Posterior vena cava (tissue), 2 donors: ENCODE measurements around the gene ADRA2C. TPM values are rescaled to one million over a fixed set of nuclear protein-coding genes. Genes with fewer than 3 reads are reported as not detected.

Experiments
- DNase-seq: peaks from one replicate; pipeline ENCODE4 v3.0.0-alpha.2; 2020; ENCODE audit warnings: low spot score
- intact Hi-C, 2 donors: fragments of 100-400 bp; cut with DNase I; formaldehyde crosslinking; loops; one replicate each; pipeline versions ENCODE4 v1.14.1 to v1.14.2; 2022 to 2023
- total RNA-seq, 2 donors: library from RNA; stranded (reverse); fragmentation: NEBNext Ultra II Directional; extraction: Animal tissue kit (Norgen Biotek cat#: 25700); gene quantifications; one replicate each; pipeline ENCODE4 v1.2.1, GENCODE V29; 2021
- donor health status: DM: yes; HTN: yes; CAD: no.
- donor health status: DM: yes; HTN: yes; CAD: no.

The ADRA2C gene
- total RNA-seq, 2 donors from 2014 or later: 56.4 to 61.5 TPM

DNA sequence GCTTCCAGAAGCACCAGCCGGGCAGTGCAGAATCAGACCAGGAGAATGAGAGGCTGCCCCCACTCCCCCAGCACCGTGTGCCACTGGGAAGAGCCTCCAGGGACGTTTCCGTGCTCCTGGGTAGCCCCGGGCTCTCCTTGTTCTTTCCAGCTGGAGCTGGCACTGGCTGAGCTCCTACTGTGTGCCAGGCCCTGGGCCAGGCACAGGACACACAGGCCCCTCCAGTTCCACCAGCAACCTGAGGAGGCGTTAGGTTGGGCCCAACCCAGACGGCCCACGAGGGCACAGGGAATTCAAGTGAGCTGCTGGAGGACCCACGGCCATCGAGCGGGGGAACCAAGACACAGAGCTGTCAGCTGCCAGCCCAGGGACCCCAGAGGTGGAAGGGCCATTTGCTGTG, 15.9 kb upstream of the ADRA2C start:
- intact Hi-C loops: no loop called here
- no peak for DNase-seq

GRCh38 chr4:3752022-3752421, 14.2 kb upstream of the ADRA2C start:
- DNase-seq: no peak

DNA sequence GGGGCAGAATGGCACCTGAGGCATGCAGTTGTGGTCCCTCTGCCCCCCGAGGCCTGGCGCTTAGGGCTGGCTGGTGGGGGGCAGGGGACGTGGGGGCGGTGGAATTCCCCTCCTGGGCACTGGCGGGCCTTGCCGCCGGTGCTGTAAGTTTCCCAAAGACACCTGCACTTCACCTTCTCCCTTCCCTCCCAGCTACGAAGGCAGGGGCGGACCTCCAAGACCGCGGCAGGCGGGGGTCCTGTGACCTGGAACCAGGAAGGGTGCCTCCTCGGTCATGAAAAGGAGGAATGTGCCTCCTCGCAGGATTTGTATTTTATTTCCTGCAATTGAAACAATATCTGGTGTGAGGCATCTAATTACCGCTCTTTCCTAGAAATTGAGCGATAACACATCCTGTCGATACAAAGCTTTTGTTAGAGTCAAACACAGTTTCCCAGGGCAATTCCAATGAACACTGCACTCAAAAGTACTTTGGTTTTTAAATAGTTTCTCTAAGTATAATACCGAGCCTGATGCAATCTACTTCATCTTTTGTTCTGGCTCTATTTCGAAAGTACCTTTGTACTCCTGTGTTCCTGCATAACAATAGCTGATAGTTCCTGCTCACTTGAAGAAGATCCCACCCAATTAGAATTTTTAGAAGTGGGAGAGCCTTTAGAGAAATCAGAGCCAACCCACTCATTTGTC, 12.3 kb upstream of the ADRA2C start:
- DNase-seq: no peak
- intact Hi-C loops: no loop called here

More at GRCh38 chr4:3752022-3752421, 14.2 kb upstream of the ADRA2C start:
- intact Hi-C loops: no loop called here

DNA sequence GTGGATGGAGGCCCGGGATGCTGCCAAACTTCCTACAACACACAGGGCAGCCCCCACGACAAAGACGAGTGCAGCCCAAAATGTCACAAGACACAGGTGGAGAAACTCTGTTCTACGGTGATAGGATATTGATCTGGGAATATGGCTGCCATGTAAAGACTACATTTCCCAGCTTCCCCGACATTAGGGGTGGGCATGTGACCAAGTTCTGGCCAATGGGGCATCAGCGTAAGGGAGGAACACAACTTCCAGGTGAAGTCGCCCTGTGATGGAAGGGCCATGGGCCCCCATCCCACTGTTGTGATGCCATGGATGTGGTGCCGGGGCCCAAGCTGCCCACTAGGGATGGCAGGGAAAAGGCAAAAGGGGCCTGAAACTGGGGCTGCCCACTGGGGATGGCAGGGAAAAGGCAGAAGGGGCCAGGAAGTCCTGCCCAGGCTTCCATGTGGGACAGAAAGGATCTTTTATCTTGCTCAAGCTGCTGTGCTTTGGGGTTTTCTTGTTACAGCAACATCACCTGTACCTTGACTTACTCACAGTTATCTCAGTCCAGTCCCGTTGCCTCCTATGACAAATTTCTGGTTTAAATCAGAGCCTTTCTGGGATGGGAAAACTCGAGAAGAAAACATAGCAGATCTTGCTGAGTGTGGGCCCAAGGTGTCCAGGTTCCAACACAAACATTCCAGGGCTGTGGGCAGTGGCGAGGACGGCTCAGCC, 9.7 kb upstream of the ADRA2C start:
- intact Hi-C loops: no loop called here
- DNase-seq: no peak

DNA sequence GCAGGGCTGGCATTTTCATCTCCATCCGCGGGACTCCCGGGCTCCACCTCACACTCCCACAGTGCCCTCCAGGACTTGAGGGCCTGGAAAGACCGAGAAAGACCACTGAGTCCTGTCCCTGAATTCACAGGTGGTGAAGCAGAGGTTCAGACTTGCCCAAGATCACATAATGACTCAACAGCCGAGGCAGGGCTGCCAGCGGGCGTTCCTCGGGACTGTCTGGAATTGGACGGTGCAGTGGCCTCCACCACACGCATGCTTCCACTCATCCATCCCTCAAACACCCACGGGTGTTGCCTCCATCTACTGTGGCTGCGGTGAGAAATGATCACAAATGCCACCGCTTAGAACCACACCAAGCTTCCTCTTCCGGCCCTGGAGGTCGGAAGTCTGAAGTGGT, 6.9 kb upstream of the ADRA2C start:
- no peak for DNase-seq
- intact Hi-C loops: no loop called here

DNA sequence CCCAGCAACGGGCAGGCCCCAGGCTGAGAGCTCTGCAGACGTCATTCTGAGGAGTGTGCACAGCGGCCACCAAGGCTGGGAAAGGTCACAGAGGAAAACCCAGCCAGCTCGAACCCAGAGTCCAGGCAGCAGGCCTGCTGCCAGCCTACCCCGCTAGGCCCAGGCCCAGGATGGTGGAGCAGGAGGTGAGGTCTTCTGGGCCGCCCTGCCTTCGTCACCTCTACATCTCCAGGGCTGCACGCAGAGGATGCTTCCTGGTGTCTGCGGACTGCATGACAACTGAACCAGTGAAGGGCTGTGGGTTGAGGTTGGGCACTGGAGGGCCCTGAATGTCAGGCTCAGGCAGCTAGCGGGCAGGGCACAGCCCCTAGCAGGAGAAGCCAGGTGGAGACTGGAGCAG, 5.8 kb upstream of the ADRA2C start:
- intact Hi-C loops: loop anchor here in 1 of 2 donors (10.0 kb wide), 1 partner anchor 124 kb away; no protein-coding TSS in a partner anchor
- no peak for DNase-seq

DNA sequence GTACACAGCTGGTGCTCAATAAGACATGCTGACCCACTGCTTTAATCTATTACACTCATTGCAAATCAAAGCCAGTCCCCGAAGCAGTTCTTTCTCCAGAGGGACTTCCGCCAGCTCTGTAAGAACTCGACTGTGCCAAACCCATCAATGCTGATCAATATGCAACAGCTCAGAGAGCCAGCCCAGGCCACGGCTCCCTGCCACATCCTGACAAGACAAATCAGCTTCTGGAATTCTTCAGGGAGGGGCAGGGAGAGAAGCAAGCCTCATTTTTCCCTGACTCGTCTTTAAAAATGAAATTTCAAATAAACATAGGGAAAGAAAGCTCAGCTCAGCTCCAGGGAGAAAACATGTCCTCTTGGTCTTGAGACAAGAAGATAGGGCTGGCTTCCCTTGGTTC, 5.3 kb upstream of the ADRA2C start:
- DNase-seq: no peak
- intact Hi-C loops: loop anchor here in 1 of 2 donors (10.0 kb wide), 1 partner anchor 124 kb away; no protein-coding TSS in a partner anchor

DNA sequence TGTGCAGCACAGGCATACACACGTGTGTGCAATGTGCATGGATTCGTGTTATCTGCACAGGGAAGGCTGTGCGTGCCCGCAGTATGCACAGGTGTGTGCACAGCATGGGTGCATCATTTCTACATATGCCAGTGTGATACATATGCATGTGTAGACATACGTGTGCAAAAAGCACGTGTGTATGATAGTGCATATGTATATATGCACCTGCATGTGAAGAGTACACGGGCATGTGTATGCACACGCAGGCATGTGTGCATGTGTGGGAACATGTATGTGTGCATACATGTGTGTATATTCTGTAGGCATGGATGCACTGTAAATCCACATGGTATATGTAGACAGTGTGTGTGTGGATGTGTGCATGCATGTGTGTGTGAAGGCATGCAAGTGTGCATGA, 3.9 kb upstream of the ADRA2C start:
- no peak for DNase-seq
- intact Hi-C loops: loop anchor here in 1 of 2 donors (10.0 kb wide), 1 partner anchor 123 kb away; no protein-coding TSS in a partner anchor

GRCh38 chr4:3762753-3763549, 3.2 kb upstream of the ADRA2C start:
- intact Hi-C loops: loop anchor here in 1 of 2 donors (10.0 kb wide), 1 partner anchor 122 kb away; no protein-coding TSS in a partner anchor
- DNase-seq: no peak

DNA sequence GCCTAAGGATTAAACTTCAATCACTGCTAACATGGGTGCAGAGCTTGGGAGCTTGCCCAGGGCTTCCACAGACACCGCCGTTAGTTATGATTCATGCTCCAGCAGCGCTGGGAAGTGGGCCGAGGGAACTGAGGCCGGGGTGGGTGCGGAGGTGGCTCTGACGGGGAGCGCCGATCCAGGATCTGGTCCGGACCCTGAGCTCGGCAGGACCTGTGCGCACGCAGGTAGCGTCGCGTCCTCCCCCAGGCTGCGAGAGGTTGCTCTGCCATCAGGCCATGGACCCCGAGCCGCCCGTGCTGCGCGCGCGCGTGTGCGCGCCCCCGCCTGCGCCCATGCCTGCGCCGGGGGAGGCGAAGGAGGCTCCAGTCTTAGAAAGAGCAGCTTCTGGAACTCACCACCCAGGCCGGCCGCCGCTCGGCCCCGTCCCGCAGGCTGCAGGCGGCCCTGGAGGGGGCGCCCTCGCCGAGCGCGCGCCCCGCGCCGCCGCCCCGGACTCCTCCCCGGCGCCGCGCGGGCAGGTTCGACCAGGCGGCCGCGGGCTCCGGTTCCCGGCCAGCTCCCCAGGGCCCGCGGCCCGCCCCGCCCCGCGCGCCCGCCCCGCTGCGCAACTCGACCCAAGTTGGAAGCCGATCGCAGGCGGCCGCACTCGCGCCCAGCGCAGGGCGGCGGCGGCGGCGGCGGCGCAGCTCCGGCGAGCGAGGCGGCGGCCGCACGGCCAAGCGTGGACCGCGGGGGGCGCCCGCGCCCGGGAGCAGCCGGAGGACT, 732 bp upstream of the ADRA2C start:
- intact Hi-C loops: loop anchor here in 1 of 2 donors (5.0 to 10.0 kb wide), 2 partner anchors 119 to 233 kb away; partner anchors contain the start of gene LRPAP1
- DNase-seq: no peak

- intact Hi-C loops: loop anchor here in 1 of 2 donors (5.0 to 10.0 kb wide), 2 partner anchors 118 to 235 kb away; partner anchors contain the start of gene LRPAP1
- DNase-seq: no peak
These were observed 792 bp downstream of the ADRA2C start for GRCh38 chr4:3766785-3767569.

DNA sequence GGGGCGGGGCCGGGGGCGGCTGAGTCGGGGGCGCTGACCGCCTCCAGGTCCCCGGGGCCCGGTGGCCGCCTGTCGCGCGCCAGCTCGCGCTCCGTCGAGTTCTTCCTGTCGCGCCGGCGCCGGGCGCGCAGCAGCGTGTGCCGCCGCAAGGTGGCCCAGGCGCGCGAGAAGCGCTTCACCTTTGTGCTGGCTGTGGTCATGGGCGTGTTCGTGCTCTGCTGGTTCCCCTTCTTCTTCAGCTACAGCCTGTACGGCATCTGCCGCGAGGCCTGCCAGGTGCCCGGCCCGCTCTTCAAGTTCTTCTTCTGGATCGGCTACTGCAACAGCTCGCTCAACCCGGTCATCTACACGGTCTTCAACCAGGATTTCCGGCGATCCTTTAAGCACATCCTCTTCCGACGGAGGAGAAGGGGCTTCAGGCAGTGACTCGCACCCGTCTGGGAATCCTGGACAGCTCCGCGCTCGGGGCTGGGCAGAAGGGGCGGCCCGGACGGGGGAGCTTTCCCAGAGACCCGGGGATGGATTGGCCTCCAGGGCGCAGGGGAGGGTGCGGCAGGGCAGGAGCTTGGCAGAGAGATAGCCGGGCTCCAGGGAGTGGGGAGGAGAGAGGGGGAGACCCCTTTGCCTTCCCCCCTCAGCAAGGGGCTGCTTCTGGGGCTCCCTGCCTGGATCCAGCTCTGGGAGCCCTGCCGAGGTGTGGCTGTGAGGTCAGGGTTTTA, 1.5 kb downstream of the ADRA2C start:
- intact Hi-C loops: loop anchor here (2.0 to 10.0 kb wide), 3 partner anchors 27 to 235 kb away; partner anchors contain the start of gene LRPAP1 (in 1 of the 2)
- DNase-seq: no peak

GRCh38 chr4:3768842-3769641, 2.9 kb downstream of the ADRA2C start:
- intact Hi-C loops: loop anchor here (2.0 to 10.0 kb wide), 3 partner anchors 28 to 237 kb away; partner anchors contain the start of gene LRPAP1 (in 1 of the 2)

DNA sequence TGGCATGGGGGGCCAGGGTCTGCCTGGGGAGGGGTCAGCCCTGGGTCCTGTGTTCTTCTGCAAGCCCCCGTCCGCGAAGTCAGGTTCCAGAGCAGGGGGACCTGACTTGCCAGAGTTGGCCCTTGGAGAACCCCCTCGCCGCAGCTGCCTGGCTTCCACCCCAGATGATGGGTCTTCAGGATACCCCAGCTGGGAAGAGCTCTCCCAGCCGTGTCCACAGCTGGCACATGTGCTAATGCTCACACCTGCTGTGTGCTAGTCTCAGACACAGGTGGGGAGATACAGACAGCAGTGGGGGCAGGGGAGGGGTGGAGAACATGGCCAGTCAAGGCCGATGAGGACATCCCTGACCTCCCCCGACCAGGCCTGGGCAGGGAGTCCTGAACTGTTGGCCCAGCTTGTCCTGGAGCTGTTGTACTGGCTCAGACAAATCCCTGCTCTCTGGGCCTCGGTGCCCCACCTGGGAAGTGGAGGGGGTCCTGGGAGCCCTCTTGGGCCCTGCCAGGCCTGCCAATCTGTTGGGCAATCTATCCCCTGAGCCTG, 3.5 kb downstream of the ADRA2C start:
- intact Hi-C loops: loop anchor here (2.0 to 10.0 kb wide), 4 partner anchors 29 to 237 kb away; partner anchors contain the start of gene LRPAP1 (in 1 of the 2)
- no peak for DNase-seq

More at GRCh38 chr4:3768842-3769641, 2.9 kb downstream of the ADRA2C start:
- DNase-seq: no peak

DNA sequence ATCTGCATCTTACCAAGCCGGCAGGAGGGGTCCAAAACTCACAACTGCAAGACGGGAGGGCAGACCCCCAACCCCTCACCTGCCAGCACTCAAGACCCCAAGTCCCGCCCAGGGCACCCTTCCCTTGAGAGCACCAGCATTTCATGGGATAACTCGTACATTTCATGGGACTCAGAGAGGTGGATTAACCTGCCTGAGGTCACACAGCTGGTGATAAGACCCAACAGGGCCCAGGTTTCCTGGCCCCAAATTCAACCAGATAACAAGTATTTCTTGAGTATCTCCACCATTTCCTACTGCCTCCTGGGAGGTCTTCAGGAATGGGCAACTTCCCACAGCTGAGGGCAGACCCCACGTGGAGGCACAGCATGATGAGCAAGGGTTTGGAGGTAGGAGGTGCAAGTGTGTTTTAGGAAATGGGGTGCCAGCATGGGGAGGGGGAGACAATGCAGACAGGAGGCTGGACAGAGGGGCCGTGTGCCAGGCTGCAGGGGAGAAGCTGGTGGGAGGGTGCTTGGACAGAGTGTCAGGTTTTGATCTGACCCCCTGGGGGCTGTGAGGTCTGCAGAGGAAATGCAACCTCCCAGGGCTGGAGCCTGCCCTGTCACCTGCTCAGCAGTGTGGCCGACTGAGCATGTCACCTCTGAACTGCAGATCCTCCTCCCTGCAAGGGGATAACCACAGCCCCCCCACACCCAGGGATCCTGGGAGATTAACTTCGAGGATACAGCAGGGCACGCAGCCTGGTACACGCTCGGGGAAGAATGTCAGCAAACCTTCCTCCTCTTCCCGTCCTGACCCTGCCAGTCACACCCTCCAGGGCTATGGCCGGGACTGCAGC, 4.4 kb downstream of the ADRA2C start:
- no peak for DNase-seq
- intact Hi-C loops: loop anchor here in 1 of 2 donors (10.0 kb wide), 1 partner anchor 174 kb away; no protein-coding TSS in a partner anchor
